BE2C (cell line): Measurements from ENCODE around the gene SMIM24.

Experiments used
- DNase-seq: peaks from one replicate; pipeline ENCODE4 v3.0.0-alpha.2; 2020
- H3K27me3 ChIP-seq: fragments of 250-450 bp; sonication (Bioruptor Pico); 2 replicates; pipeline ENCODE4 v1.5.1; 2020; ENCODE audit warnings: mild to moderate bottlenecking
- H3K36me3 ChIP-seq: fragments of 250-450 bp; sonication (Bioruptor Pico); 2 replicates; pipeline ENCODE4 v1.5.1; 2020; ENCODE audit warnings: mild to moderate bottlenecking
- H3K4me1 ChIP-seq: fragments of 250-450 bp; sonication (Bioruptor Pico); 2 replicates; pipeline ENCODE4 v1.5.1; 2020
- H3K4me3 ChIP-seq: 2 replicates; pipeline ENCODE4 v1.5.1; 2011; ENCODE audit warnings: low read depth, low read length
- H3K9me3 ChIP-seq: fragments of 250-450 bp; sonication (Bioruptor Pico); 2 replicates; pipeline ENCODE4 v1.5.1; 2020
- CTCF ChIP-seq: IDR thresholded peaks from 2 replicates; pipeline ENCODE4 v1.5.1; 2012; ENCODE audit warnings: mild to moderate bottlenecking, low read depth, low read length

SMIM24 gene

GRCh38 chr19:3500429-3501101 lies 20.2 kb upstream of the SMIM24 start, which contains the start of gene DOHH:
Gene DOHH, minus strand, starts transcription at chr19:3500674. Its CDS starts 3,860 bp downstream, at chr19:3496814.
- no peaks in the 10 kb centered on the region for H3K27me3 ChIP-seq
- no peaks in the 10 kb centered on the region for H3K9me3 ChIP-seq
- TF ChIP-seq CTCF: no peak
- peak; percentile 95 for DNase-seq
- peaks cover 18% of the 10 kb centered on the region for H3K36me3 ChIP-seq
- H3K4me1 ChIP-seq: no peaks in the 10 kb centered on the region; the same call in none of the 2 replicates
- peak within 1 kb of the TSS; percentile 100 for H3K4me3 ChIP-seq

GRCh38 chr19:3499738-3500428 lies 19.6 kb upstream of the SMIM24 start:
- TF ChIP-seq CTCF: no peak
- H3K4me1 ChIP-seq: no peaks in the 10 kb centered on the region; the same call in none of the 2 replicates
- H3K36me3 ChIP-seq: peaks cover 24% of the 10 kb centered on the region
- H3K4me3 ChIP-seq: peak overlapping the region; percentile 100
- DNase-seq: no peak
- no peaks in the 10 kb centered on the region for H3K27me3 ChIP-seq
- H3K9me3 ChIP-seq: no peaks in the 10 kb centered on the region

GRCh38 chr19:3497757-3498520 lies 17.6 kb upstream of the SMIM24 start:
- TF ChIP-seq CTCF: no peak
- no peak for DNase-seq
- no peak overlapping the region for H3K4me3 ChIP-seq

GRCh38 chr19:3496392-3497273 lies 16.3 kb upstream of the SMIM24 start:
- DNase-seq: no peak
- no peak for TF ChIP-seq CTCF
- Histone ChIP-seq H3K36me3 (peaks cover 48% of the 10 kb centered on the region), H3K4me1 (no peaks in the 10 kb centered on the region; the same call in 1 of the 2 replicates), H3K4me3 (no peak overlapping the region), H3K27me3 (no peaks in the 10 kb centered on the region), H3K9me3 (no peaks in the 10 kb centered on the region)

More at GRCh38 chr19:3497757-3498520, 17.6 kb upstream of the SMIM24 start:
- H3K27me3 ChIP-seq: no peaks in the 10 kb centered on the region
- H3K4me1 ChIP-seq: no peaks in the 10 kb centered on the region; the same call in 1 of the 2 replicates
- peaks cover 36% of the 10 kb centered on the region for H3K36me3 ChIP-seq
- no peaks in the 10 kb centered on the region for H3K9me3 ChIP-seq

- peaks cover 54% of the 10 kb centered on the region for H3K36me3 ChIP-seq
- H3K4me1 ChIP-seq: no peaks in the 10 kb centered on the region
- no peak overlapping the region for H3K4me3 ChIP-seq
Observed at GRCh38 chr19:3494559-3494958, 14.2 kb upstream of the SMIM24 start.

More at GRCh38 chr19:3494559-3494958, 14.2 kb upstream of the SMIM24 start:
- TF ChIP-seq CTCF: no peak
- no peaks in the 10 kb centered on the region for H3K27me3 ChIP-seq
- H3K9me3 ChIP-seq: no peaks in the 10 kb centered on the region
- DNase-seq: no peak
